Upper lobe of right lung (tissue), 1 donor: ENCODE data around the gene TIMM9. TPM values are rescaled to one million over a fixed set of nuclear protein-coding genes. Genes with fewer than 3 reads are reported as not detected.

Experiments
- ATAC-seq: fragments of 200-7000 bp; cut with Tn5 transposase; one replicate; pipeline ENCODE4 v1.9.1; 2020; ENCODE audit warnings: mild to moderate bottlenecking, moderate library complexity
- DNase-seq: peaks from one replicate; pipeline ENCODE4 v3.0.0-alpha.2; 2020
- H3K27ac ChIP-seq: fragments of 200-600 bp; one replicate; pipeline ENCODE4 v1.8.0; 2022
- H3K27me3 ChIP-seq: fragments of 200-600 bp; one replicate; pipeline ENCODE4 v1.8.0; 2022; ENCODE audit warnings: mild to moderate bottlenecking
- H3K36me3 ChIP-seq: fragments of 200-600 bp; one replicate; pipeline ENCODE4 v1.8.0; 2022
- H3K4me1 ChIP-seq: fragments of 200-600 bp; one replicate; pipeline ENCODE4 v1.8.0; 2022
- H3K4me3 ChIP-seq: fragments of 200-600 bp; one replicate; pipeline ENCODE4 v1.8.0; 2022; ENCODE audit warnings: mild to moderate bottlenecking
- H3K9me3 ChIP-seq: fragments of 200-600 bp; one replicate; pipeline ENCODE4 v1.8.0; 2022
- CTCF ChIP-seq: fragments of 200-600 bp; IDR thresholded peaks from one replicate; pipeline ENCODE4 v1.8.0; 2022; ENCODE audit warnings: antibody characterized with exemption
- intact Hi-C: fragments of 100-400 bp; cut with DNase I; formaldehyde crosslinking; loops from one replicate; pipeline ENCODE4 v1.11.0; 2022
- long read RNA-seq: library from polyadenylated mRNA; unstranded; transcript quantifications from one replicate; pipeline ENCODE4 v2.0.0, GENCODE V29; 2021
- total RNA-seq: library from RNA; stranded (reverse); fragmentation: NEBNext Ultra II Directional; extraction: Animal tissue kit (Norgen Biotek cat#: 25700); gene quantifications from one replicate; pipeline ENCODE4 v1.2.1, GENCODE V29; 2021
- donor health status: DM: no; HTN: yes; CAD: no; lungs with severe emphysema.

The TIMM9 gene
- total RNA-seq, result 24.9 TPM
- long read RNA-seq, partial matches to known transcripts, result 7 of 11 reads
- long read RNA-seq, other reads (novel, unspliced or antisense), result 1 of 11 reads

GRCh38 chr14:58427281-58428117 lies at the start of gene TIMM9, which contains the start of gene KIAA0586:
Gene TIMM9 (minus strand): TSS chr14:58427531. CDS start chr14:58411945, 15,586 bp downstream.
Gene KIAA0586 (plus strand): TSS chr14:58427719. CDS start chr14:58428265, 546 bp downstream.
- no peaks in the 10 kb centered on the region for H3K9me3 ChIP-seq
- H3K36me3 ChIP-seq, result peaks cover 15% of the 10 kb centered on the region
- DNase-seq (peak; percentile 97), ATAC-seq (peak; percentile 98)
- peak within 1 kb of the TSS; percentile 92 for H3K4me3 ChIP-seq
- H3K4me1 ChIP-seq, result peaks cover 16% of the 10 kb centered on the region
- TF ChIP-seq CTCF, result no peak
- no peaks in the 10 kb centered on the region for H3K27me3 ChIP-seq
- H3K27ac ChIP-seq, result peak within 1 kb of the TSS; percentile 97
- intact Hi-C loops, result no loop called here

- Histone ChIP-seq H3K36me3 (peaks cover 16% of the 10 kb centered on the region), H3K27ac (no peak overlapping the region), H3K4me1 (no peaks in the 10 kb centered on the region), H3K27me3 (no peaks in the 10 kb centered on the region), H3K9me3 (no peaks in the 10 kb centered on the region), H3K4me3 (no peak overlapping the region)
- ATAC-seq (no peak), DNase-seq (no peak)
- no peak for TF ChIP-seq CTCF
- intact Hi-C loops, result no loop called here
Observed at GRCh38 chr14:58476320-58476719, 49.0 kb upstream of the TIMM9 start.

GRCh38 chr14:58469309-58469708 lies 42.0 kb upstream of the TIMM9 start:
- H3K36me3 ChIP-seq, result peaks cover 50% of the 10 kb centered on the region
- no peak for DNase-seq
- no peak for ATAC-seq
- intact Hi-C loops, result no loop called here
- no peaks in the 10 kb centered on the region for H3K27me3 ChIP-seq
- H3K4me1 ChIP-seq, result no peaks in the 10 kb centered on the region
- no peak overlapping the region for H3K27ac ChIP-seq
- TF ChIP-seq CTCF, result no peak
- no peak overlapping the region for H3K4me3 ChIP-seq
- no peaks in the 10 kb centered on the region for H3K9me3 ChIP-seq

GRCh38 chr14:58467575-58467974 lies 40.2 kb upstream of the TIMM9 start:
- H3K27ac ChIP-seq, result no peak overlapping the region
- H3K27me3 ChIP-seq, result no peaks in the 10 kb centered on the region
- intact Hi-C loops, result no loop called here
- H3K36me3 ChIP-seq, result peaks cover 60% of the 10 kb centered on the region
- no peak for DNase-seq
- ATAC-seq, result no peak
- H3K4me3 ChIP-seq, result no peak overlapping the region
- H3K9me3 ChIP-seq, result no peaks in the 10 kb centered on the region
- H3K4me1 ChIP-seq, result no peaks in the 10 kb centered on the region
- TF ChIP-seq CTCF, result no peak

GRCh38 chr14:58466459-58466858 lies 39.1 kb upstream of the TIMM9 start:
- intact Hi-C loops, result no loop called here
- ATAC-seq, result no peak
- H3K36me3 ChIP-seq, result peaks cover 68% of the 10 kb centered on the region
- no peak overlapping the region for H3K27ac ChIP-seq
- no peaks in the 10 kb centered on the region for H3K4me1 ChIP-seq
- DNase-seq, result no peak
- H3K4me3 ChIP-seq, result no peak overlapping the region
- H3K9me3 ChIP-seq, result no peaks in the 10 kb centered on the region
- H3K27me3 ChIP-seq, result no peaks in the 10 kb centered on the region
- TF ChIP-seq CTCF, result no peak
